Measurements from ENCODE around the gene GGACT.
"Not testable (repeated sequence)": the region's sequence is repeated elsewhere in the genome, so short reads cannot be mapped to it uniquely, and the experiment has no call there.

The GGACT gene

GRCh38 chr13:100630555-100630954, 42.0 kb upstream of the GGACT start:
- Histone ChIP-seq H3K27ac (no peak overlapping the region), H3K4me3 (no peak overlapping the region)
- TF ChIP-seq CTCF (IDR thresholded peaks at IDR 0.05) = no peak
- DNase-seq (ENCODE audit: low spot score) = no peak

- no peak for DNase-seq (ENCODE audit: low spot score)
- TF ChIP-seq CTCF (IDR thresholded peaks at IDR 0.05) = no peak
- no peak overlapping the region for H3K27ac ChIP-seq
- no peak overlapping the region for H3K4me3 ChIP-seq
These were observed 38.5 kb upstream of the GGACT start for GRCh38 chr13:100627120-100627519.

- no peak for TF ChIP-seq CTCF (IDR thresholded peaks at IDR 0.05)
- no peak for DNase-seq (ENCODE audit: low spot score)
- H3K4me3 ChIP-seq = no peak overlapping the region
- H3K27ac ChIP-seq = no peak overlapping the region
These were observed 36.9 kb upstream of the GGACT start for GRCh38 chr13:100625447-100625846.

- TF ChIP-seq CTCF (IDR thresholded peaks at IDR 0.05) = no peak
- no peak overlapping the region for H3K27ac ChIP-seq
- DNase-seq (ENCODE audit: low spot score) = no peak
- H3K4me3 ChIP-seq = no peak overlapping the region
These were observed 32.2 kb upstream of the GGACT start for GRCh38 chr13:100620792-100621191.

GRCh38 chr13:100619940-100620339, 31.4 kb upstream of the GGACT start:
- H3K4me3 ChIP-seq = no peak overlapping the region
- no peak overlapping the region for H3K27ac ChIP-seq
- TF ChIP-seq CTCF (IDR thresholded peaks at IDR 0.05) = no peak
- DNase-seq (ENCODE audit: low spot score) = no peak

- not testable (repeated sequence) for DNase-seq (ENCODE audit: low spot score); H3K4me3 ChIP-seq; H3K27ac ChIP-seq
These were observed 30.3 kb upstream of the GGACT start for GRCh38 chr13:100618897-100619296.

GRCh38 chr13:100613031-100613430, 24.4 kb upstream of the GGACT start:
- no peak for DNase-seq (ENCODE audit: low spot score)
- Histone ChIP-seq H3K27ac (no peak overlapping the region), H3K4me3 (no peak overlapping the region)
- no peak for TF ChIP-seq CTCF (IDR thresholded peaks at IDR 0.05)
